Measurements from ENCODE around the gene CENPX.

DNA sequence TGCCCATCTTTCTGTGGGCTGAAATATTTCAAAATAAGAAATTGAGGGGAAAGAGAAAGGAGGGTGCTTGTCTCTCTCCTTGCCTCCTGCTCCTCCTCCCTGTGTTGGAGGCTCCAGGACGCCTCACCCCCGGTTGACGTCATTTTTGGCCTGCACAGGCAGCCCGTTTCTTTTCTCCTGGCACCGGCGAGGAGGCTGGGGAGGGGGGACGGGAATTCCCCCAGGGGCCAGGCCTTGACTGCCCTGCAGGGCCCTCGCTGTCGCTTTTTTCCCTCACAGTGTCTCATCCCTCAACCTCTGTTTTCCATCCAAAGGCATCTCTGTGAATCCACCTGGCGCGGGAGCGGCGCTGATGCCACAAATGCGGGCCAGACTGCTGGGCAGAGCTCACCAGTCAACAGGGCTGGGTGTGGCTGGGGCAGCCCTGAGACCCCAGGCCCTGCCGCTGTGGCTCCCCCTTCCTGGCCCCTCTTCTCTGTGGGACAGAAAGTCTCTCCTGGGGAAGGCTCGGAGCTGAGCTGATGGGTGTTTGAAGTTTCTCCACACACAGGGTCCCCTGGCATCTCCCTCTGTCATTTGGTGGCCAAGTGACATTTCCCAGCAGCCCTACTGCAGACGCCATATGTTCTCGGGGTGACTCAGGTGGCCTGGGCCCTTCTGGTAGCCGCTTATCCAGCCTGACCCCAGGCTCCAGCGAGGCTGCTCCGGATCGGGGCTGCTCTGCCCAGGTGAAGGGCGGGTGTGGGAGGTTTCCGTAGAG is 16.0 kb downstream of the CENPX start:
- TF ChIP-seq CTCF (IDR thresholded peaks at IDR 0.05) (no peak), POLR2A (IDR thresholded peaks at IDR 0.05) (no peak)

Measured in adrenal gland (tissue), 5 donors.